ENCODE measurements around the gene FRMPD4. TPM values are rescaled to one million over a fixed set of nuclear protein-coding genes. Genes with fewer than 3 reads are reported as not detected.

Gene FRMPD4
- total and polyA plus RNA-seq, 2 of the 13 experiments (the other 11 are each of a cell fraction or from before 2014, with no cell fraction given), result not detected

GRCh38 chrX:12554206-12554605 is 415.9 kb downstream of the FRMPD4 start:
- Histone ChIP-seq H3K9me3 (ENCODE audit: low read length) (no peaks in the 10 kb centered on the region), H3K4me2 (ENCODE audit: low read depth, low read length) (no peak overlapping the region), H3K79me2 (ENCODE audit: insufficient read depth, low read length) (no peaks in the 10 kb centered on the region), H3K36me3 (replicated peaks in 1 of 2; ENCODE audit: control insufficient read depth in 1 of 2, insufficient read depth in 2 of 2, low read length in 2 of 2) (no peaks in the 10 kb centered on the region), H3K9ac (ENCODE audit: insufficient read depth, low read depth, low read length) (no peak overlapping the region), H3K4me1 (ENCODE audit: insufficient read depth, low read length) (no peaks in the 10 kb centered on the region), H3K27me3 (ENCODE audit: control insufficient read depth in 1 of 2, insufficient read depth in 2 of 2, low read length in 2 of 2) (no peaks in the 10 kb centered on the region), H2AFZ (ENCODE audit: low read length) (no peak overlapping the region), H4K20me1 (ENCODE audit: insufficient read depth, low read length) (no peaks in the 10 kb centered on the region), H3K27ac (ENCODE audit: extremely low read length, insufficient read depth, low read length) (no peak overlapping the region), H3K4me3 (replicated peaks in 1 of 3; ENCODE audit: insufficient read depth in 1 of 3, low read depth in 2 of 3, low read length in 3 of 3) (no peak overlapping the region)
- in situ Hi-C loops (cut with HindIII; ENCODE audit: extremely low pct_ligation_motif_present, low pct_unique_long_range_greater_than_20kb) (no loop called here), intact Hi-C loops (cut with micrococcal nuclease; ENCODE audit: unreplicated experiment) (no loop called here)
- no peak for ATAC-seq
- ChIA-PET CTCF (ENCODE audit: low intra/inter-chr PET ratio, low total read pairs) (no interaction called here), POLR2A (no interaction called here)
- DNase-seq (ENCODE audit: low spot score), result no peak
- no peak for TF ChIP-seq MBD4 (IDR thresholded peaks at IDR 0.05; ENCODE audit: borderline replicate concordance, low read length)
- no peak for TF ChIP-seq ZNF570 (CRISPR knock-in tag; IDR thresholded peaks at IDR 0.05; ENCODE audit: borderline replicate concordance)
- no peak for FAIRE-seq
- BruUV-seq (replicated peaks), result no TSS peak

- intact Hi-C loops (cut with micrococcal nuclease; ENCODE audit: unreplicated experiment), result no loop called here
- no TSS peak for BruUV-seq (replicated peaks)
- Histone ChIP-seq H3K27ac (ENCODE audit: extremely low read length, insufficient read depth, low read length) (no peak overlapping the region), H3K4me2 (ENCODE audit: low read depth, low read length) (no peak overlapping the region), H4K20me1 (ENCODE audit: insufficient read depth, low read length) (no peaks in the 10 kb centered on the region), H3K4me3 (replicated peaks in 1 of 3; ENCODE audit: insufficient read depth in 1 of 3, low read depth in 2 of 3, low read length in 3 of 3) (no peak overlapping the region), H3K9ac (ENCODE audit: insufficient read depth, low read depth, low read length) (no peak overlapping the region), H3K79me2 (ENCODE audit: insufficient read depth, low read length) (no peaks in the 10 kb centered on the region), H3K4me1 (ENCODE audit: insufficient read depth, low read length) (no peaks in the 10 kb centered on the region), H3K9me3 (ENCODE audit: low read length) (no peaks in the 10 kb centered on the region), H3K36me3 (replicated peaks in 1 of 2; ENCODE audit: control insufficient read depth in 1 of 2, insufficient read depth in 2 of 2, low read length in 2 of 2) (no peaks in the 10 kb centered on the region), H3K27me3 (ENCODE audit: control insufficient read depth in 1 of 2, insufficient read depth in 2 of 2, low read length in 2 of 2) (no peaks in the 10 kb centered on the region), H2AFZ (ENCODE audit: low read length) (no peak overlapping the region)
- WGBS (ENCODE audit: low lambda C conversion rate), result 0% methylated on average over 1 of the region's 1 CpG
- DNase-seq (ENCODE audit: low spot score) (no peak), ATAC-seq (no peak), FAIRE-seq (no peak)
- POLR2A ChIA-PET, result no interaction called here
- in situ Hi-C loops (cut with HindIII; ENCODE audit: extremely low pct_ligation_motif_present, low pct_unique_long_range_greater_than_20kb), result no loop called here
- no peak for TF ChIP-seq HHEX (CRISPR knock-in tag; IDR thresholded peaks at IDR 0.05)
- no peak for TF ChIP-seq ZFP36L2 (CRISPR knock-in tag; IDR thresholded peaks at IDR 0.05)
- TF ChIP-seq MTF2 (CRISPR knock-in tag; IDR thresholded peaks at IDR 0.05; ENCODE audit: borderline replicate concordance), result no peak
- no peak for TF ChIP-seq HOXA9 (CRISPR knock-in tag; IDR thresholded peaks at IDR 0.05; ENCODE audit: borderline replicate concordance)
- no peak for TF ChIP-seq MEF2D (CRISPR knock-in tag; IDR thresholded peaks at IDR 0.05)
- no peak for TF ChIP-seq ZNF337 (CRISPR knock-in tag; IDR thresholded peaks at IDR 0.05; ENCODE audit: borderline replicate concordance, low read depth)
- TF ChIP-seq ZNF326 (CRISPR knock-in tag; IDR thresholded peaks at IDR 0.05; ENCODE audit: borderline replicate concordance), result no peak
- TF ChIP-seq NR3C1 (CRISPR knock-in tag; IDR thresholded peaks at IDR 0.05), result no peak
- CTCF ChIA-PET (ENCODE audit: low intra/inter-chr PET ratio, low total read pairs), result no interaction called here
These were observed 424.8 kb downstream of the FRMPD4 start for GRCh38 chrX:12563121-12563520.

Data from HepG2 (cell line).